Fibroblast of lung (primary cell): ENCODE results near the gene KLHL3.

Source experiments
- EZH2 ChIP-seq: IDR thresholded peaks from 2 replicates; pipeline ENCODE4 v1.5.1; 2012; ENCODE audit warnings: low read length, control low read depth, mild to moderate bottlenecking; ENCODE audit errors: missing control alignments
- TF ChIP-seq, protein P1 (sequence below), 2 donors: IDR thresholded peaks in 1 of 2; conservative IDR thresholded peaks in 1 of 2; 1 replicate in 1 of 2; 2 replicates in 1 of 2; pipeline ENCODE4 v1.5.1; 2011 to 2012; ENCODE audit warnings: low read length in 2 of 2, control low read depth in 1 of 2, inconsistent platforms in 1 of 2, low read depth in 1 of 2, mild to moderate bottlenecking in 1 of 2

- TF ChIP-seq, protein P1, sequence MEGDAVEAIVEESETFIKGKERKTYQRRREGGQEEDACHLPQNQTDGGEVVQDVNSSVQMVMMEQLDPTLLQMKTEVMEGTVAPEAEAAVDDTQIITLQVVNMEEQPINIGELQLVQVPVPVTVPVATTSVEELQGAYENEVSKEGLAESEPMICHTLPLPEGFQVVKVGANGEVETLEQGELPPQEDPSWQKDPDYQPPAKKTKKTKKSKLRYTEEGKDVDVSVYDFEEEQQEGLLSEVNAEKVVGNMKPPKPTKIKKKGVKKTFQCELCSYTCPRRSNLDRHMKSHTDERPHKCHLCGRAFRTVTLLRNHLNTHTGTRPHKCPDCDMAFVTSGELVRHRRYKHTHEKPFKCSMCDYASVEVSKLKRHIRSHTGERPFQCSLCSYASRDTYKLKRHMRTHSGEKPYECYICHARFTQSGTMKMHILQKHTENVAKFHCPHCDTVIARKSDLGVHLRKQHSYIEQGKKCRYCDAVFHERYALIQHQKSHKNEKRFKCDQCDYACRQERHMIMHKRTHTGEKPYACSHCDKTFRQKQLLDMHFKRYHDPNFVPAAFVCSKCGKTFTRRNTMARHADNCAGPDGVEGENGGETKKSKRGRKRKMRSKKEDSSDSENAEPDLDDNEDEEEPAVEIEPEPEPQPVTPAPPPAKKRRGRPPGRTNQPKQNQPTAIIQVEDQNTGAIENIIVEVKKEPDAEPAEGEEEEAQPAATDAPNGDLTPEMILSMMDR (conservative IDR thresholded peaks at IDR 0.05 in 1 of 2, IDR thresholded peaks at IDR 0.05 in 1 of 2; ENCODE audit: low read depth in 1 of 2, low read length in 2 of 2) = no peak
- TF ChIP-seq EZH2 = no peak
Measured at GRCh38 chr5:137611011-137611580, 124.8 kb downstream of the KLHL3 start.
